Body of pancreas (tissue), 4 donors: ENCODE measurements around the gene KIAA0040.

Experiments
- POLR2A ChIP-seq, 3 donors: fragments of 450-650 bp; IDR thresholded peaks; one replicate each; pipeline ENCODE4 v1.6.1; 2016; ENCODE audit warnings: antibody characterized with exemption in 3 of 3, mild to moderate bottlenecking in 2 of 3
- TF ChIP-seq, protein P1 (sequence below), 7 experiments: fragments of 450-650 bp in 4 of 7; fragments of 200-600 bp in 3 of 7; sonication (generic) in 3 of 7; IDR thresholded peaks; one replicate each; pipeline ENCODE4 v1.5.1; 2016 to 2019; ENCODE audit warnings: antibody characterized with exemption in 7 of 7

DNA sequence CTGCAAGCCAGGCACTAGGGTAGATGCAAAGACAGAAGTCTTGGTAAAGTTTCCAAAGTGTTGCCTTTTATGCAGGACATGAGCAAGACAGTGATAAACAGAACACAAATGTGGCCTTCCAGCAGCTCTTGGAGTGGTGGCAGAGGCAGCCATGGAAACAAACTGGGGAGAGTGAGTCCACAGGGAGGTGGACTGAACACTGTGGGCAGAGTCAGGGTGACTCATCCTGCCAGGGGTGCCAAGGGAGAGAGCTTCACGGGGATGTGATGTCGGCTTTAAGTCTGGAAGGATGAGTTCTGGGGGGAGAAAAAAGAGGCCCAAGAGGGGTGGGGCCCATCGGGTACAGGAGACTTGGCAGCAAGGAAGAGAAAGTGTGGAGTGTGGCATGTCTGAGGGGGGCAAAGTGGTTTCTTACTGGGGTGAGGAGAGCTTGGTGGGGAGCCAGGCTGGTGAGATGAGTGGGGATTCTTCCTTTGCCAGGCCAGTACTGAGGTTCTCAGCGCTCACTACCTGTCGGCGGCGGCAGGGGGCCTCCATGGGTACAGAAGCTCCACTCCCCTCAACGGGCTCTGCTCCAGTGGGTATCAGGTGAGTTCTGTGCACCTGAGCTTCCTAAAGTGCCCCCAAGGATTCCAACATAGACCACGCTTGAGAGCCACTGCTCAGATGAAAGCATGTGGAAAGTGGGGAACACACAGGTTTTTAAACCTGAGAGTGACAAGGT is 41.8 kb downstream of the KIAA0040 start:
- TF ChIP-seq, protein P1, sequence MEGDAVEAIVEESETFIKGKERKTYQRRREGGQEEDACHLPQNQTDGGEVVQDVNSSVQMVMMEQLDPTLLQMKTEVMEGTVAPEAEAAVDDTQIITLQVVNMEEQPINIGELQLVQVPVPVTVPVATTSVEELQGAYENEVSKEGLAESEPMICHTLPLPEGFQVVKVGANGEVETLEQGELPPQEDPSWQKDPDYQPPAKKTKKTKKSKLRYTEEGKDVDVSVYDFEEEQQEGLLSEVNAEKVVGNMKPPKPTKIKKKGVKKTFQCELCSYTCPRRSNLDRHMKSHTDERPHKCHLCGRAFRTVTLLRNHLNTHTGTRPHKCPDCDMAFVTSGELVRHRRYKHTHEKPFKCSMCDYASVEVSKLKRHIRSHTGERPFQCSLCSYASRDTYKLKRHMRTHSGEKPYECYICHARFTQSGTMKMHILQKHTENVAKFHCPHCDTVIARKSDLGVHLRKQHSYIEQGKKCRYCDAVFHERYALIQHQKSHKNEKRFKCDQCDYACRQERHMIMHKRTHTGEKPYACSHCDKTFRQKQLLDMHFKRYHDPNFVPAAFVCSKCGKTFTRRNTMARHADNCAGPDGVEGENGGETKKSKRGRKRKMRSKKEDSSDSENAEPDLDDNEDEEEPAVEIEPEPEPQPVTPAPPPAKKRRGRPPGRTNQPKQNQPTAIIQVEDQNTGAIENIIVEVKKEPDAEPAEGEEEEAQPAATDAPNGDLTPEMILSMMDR (IDR thresholded peaks at IDR 0.05), result no peak
- no peak for TF ChIP-seq POLR2A (IDR thresholded peaks at IDR 0.05)
